ENCODE results near the gene LOC128125822.
"Not testable (repeated sequence)": the region's sequence is repeated elsewhere in the genome, so short reads cannot be mapped to it uniquely, and the experiment has no call there.

Gene LOC128125822

GRCh38 chr6:63584125-63584514 is 11.8 kb downstream of the LOC128125822 start (continued):
- TF ChIP-seq PRDM4 (tag by site-specific recombination; IDR thresholded peaks at IDR 0.05): 0 out of 2 replicates have a peak, but pooled peaks have one; percentile 34
- TF ChIP-seq ZNF184 (tag by site-specific recombination; IDR thresholded peaks at IDR 0.05): 0 out of 2 replicates have a peak, but pooled peaks have one; percentile 18

- no peak overlapping the region for H3K4me3 ChIP-seq (ENCODE audit: low read depth, low read length)
- POLR2A ChIA-PET: interaction anchor here (1.0 kb wide), 1 partner anchor 11 kb away, joined by 3 read pairs; no protein-coding TSS in a partner anchor
- H3K36me3 ChIP-seq (ENCODE audit: control insufficient read depth in 2 of 2, insufficient read depth in 1 of 2, low read length in 2 of 2): peaks cover 33 to 41% of the 10 kb centered on the region in 2 experiments
- H3K4me1 ChIP-seq (ENCODE audit: control insufficient read depth, insufficient read depth, low read length): peaks cover under 1% of the 10 kb centered on the region
- CTCF ChIA-PET: interaction anchor here (2.3 to 2.7 kb wide), 3 partner anchors 11 to 232 kb away, joined by 8 to 23 read pairs (median 13); no protein-coding TSS in a partner anchor
- H3K27ac ChIP-seq (ENCODE audit: extremely low read depth, low read depth, low read length): no peak overlapping the region
- no peaks in the 10 kb centered on the region for H3K9me3 ChIP-seq (ENCODE audit: control insufficient read depth, insufficient read depth, low read depth, low read length)
- TF ChIP-seq ZNF354C (tag by site-specific recombination; IDR thresholded peaks at IDR 0.05; ENCODE audit: borderline replicate concordance, low read depth): no peak
- no peak for TF ChIP-seq ZBTB8A (tag by site-specific recombination; IDR thresholded peaks at IDR 0.05)
- no peak for TF ChIP-seq ZFP37 (tag by site-specific recombination; IDR thresholded peaks at IDR 0.05)
These were observed 12.3 kb downstream of the LOC128125822 start for GRCh38 chr6:63584566-63584965.

- H3K4me3 ChIP-seq (ENCODE audit: low read depth, low read length); H3K4me1 ChIP-seq (ENCODE audit: control insufficient read depth, insufficient read depth, low read length); H3K9me3 ChIP-seq (ENCODE audit: control insufficient read depth, insufficient read depth, low read depth, low read length); H3K27ac ChIP-seq (ENCODE audit: extremely low read depth, low read depth, low read length); POLR2A ChIA-PET: not testable (repeated sequence)
- peaks cover 22 to 30% of the 10 kb centered on the region in 2 experiments for H3K36me3 ChIP-seq (ENCODE audit: control insufficient read depth in 2 of 2, insufficient read depth in 1 of 2, low read length in 2 of 2)
- CTCF ChIA-PET: interaction anchor here (1.0 to 2.6 kb wide), 2 partner anchors 11 to 12 kb away, joined by 4 to 13 read pairs; no protein-coding TSS in a partner anchor
These were observed 13.4 kb downstream of the LOC128125822 start for GRCh38 chr6:63585652-63586051.

- H3K4me3 ChIP-seq (ENCODE audit: low read depth, low read length): no peak overlapping the region
- POLR2A ChIA-PET: no interaction called here
- CTCF ChIA-PET: no interaction called here
- peaks cover 3% of the 10 kb centered on the region for H3K4me1 ChIP-seq (ENCODE audit: control insufficient read depth, insufficient read depth, low read length)
- H3K27ac ChIP-seq (ENCODE audit: extremely low read depth, low read depth, low read length): no peak overlapping the region
- H3K36me3 ChIP-seq (ENCODE audit: control insufficient read depth in 2 of 2, insufficient read depth in 1 of 2, low read length in 2 of 2): no peaks in the 10 kb centered on the region
- no peaks in the 10 kb centered on the region for H3K9me3 ChIP-seq (ENCODE audit: control insufficient read depth, insufficient read depth, low read depth, low read length)
- TF ChIP-seq ATF2 (tag by site-specific recombination; IDR thresholded peaks at IDR 0.05; ENCODE audit: low read depth): peak; percentile 92
- TF ChIP-seq OSR2 (tag by site-specific recombination; IDR thresholded peaks at IDR 0.05): no peak
- TF ChIP-seq MZF1 (tag by site-specific recombination; IDR thresholded peaks at IDR 0.05; ENCODE audit: borderline replicate concordance): no peak
- no peak for TF ChIP-seq PRDM4 (tag by site-specific recombination; IDR thresholded peaks at IDR 0.05)
- TF ChIP-seq ZNF629 (tag by site-specific recombination; IDR thresholded peaks at IDR 0.05): peak; percentile 68; the same call in 1 of the 2 replicates
These were observed 17.7 kb downstream of the LOC128125822 start for GRCh38 chr6:63589952-63590411.
